HepG2 (cell line): ENCODE measurements around the gene FAM131A.

Source experiments
- EHMT2 ChIP-seq: fragments of 200-600 bp; sonication (generic); IDR thresholded peaks from 2 replicates; pipeline ENCODE4 v1.7.0; 2017; ENCODE audit warnings: antibody characterized with exemption, low read depth, low read length, borderline replicate concordance
- FOSL2 ChIP-seq: sonication (generic); formaldehyde crosslinking; IDR thresholded peaks from 2 replicates; pipeline ENCODE4 v1.4.0; 2020; ENCODE audit warnings: missing genetic modification reagents
- THYN1 ChIP-seq: sonication (generic); formaldehyde crosslinking; IDR thresholded peaks from 2 replicates; pipeline ENCODE4 v1.8.1; 2023; ENCODE audit warnings: low read depth, mild to moderate bottlenecking, moderate library complexity, missing genetic modification reagents, borderline replicate concordance

DNA sequence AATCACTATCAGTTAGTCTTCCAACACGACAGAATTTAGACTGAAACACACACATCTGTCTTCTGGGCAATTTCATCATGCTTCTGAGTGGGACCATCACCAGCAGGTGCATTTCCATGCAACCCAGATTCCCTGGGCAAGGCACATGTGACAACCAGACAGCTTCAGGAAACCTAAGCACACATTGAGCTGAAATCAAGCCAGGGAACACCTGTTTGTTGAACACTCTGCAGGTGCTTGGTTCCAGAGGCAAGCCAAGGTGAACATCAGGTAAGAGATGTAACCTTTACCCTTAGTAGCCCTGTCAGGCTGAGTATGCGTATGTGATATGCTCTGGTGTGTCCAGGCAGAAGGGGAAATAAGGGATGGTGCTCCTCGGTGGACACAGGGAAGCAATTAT, 41.6 kb upstream of the FAM131A start:
- TF ChIP-seq FOSL2 (no peak), THYN1 (CRISPR knock-in tag) (no peak), EHMT2 (no peak)
